ENCODE data around the gene PNP. TPM values are rescaled to one million over a fixed set of nuclear protein-coding genes. Genes with fewer than 3 reads are reported as not detected.
"Not testable (repeated sequence)": the region's sequence is repeated elsewhere in the genome, so short reads cannot be mapped to it uniquely, and the experiment has no call there.

Gene PNP
- total RNA-seq, 2 experiments from 2014 or later, result 178 to 183 TPM

- H3K36me3 Mint-ChIP-seq (ENCODE audit: low read depth), result no peaks in the 10 kb centered on the region
- H3K9me3 Mint-ChIP-seq, result no peaks in the 10 kb centered on the region
- peak overlapping the region; percentile 26 for H3K27ac Mint-ChIP-seq
- CTCF ChIA-PET, result interaction anchor here (0.9 to 1.1 kb wide), 2 partner anchors 12 to 21 kb away, joined by 5 to 6 read pairs; no protein-coding TSS in a partner anchor
- H3K4me1 Mint-ChIP-seq, result peaks cover 13% of the 10 kb centered on the region
- H3K27me3 Mint-ChIP-seq, result peaks cover 3% of the 10 kb centered on the region
- no peak overlapping the region for H3K4me3 Mint-ChIP-seq
- POLR2A ChIA-PET, result no interaction called here
- no peak for DNase-seq
Observed at GRCh38 chr14:20436363-20436755, 32.8 kb upstream of the PNP start.

DNA sequence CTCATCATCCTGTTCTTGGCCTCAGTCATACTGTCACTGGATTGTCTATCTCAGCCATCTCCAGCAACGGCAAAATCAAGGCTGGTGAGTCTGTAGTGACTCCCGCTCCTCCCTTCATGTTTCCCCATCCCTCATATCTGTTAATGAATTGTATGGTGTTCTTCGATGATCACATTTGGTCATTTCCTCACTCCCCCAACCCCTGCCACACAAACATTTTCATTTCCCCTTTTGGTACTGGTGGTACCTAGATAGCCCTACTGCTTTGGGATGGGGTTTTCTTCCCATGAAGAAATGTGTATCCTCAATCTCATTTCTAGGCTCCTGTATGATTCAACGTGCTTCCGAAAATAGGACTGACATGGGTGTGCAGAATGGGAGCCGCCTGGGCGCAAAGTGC, 30.5 kb upstream of the PNP start:
- Mint-ChIP-seq H3K27me3 (peaks cover 3% of the 10 kb centered on the region), H3K9me3 (no peaks in the 10 kb centered on the region), H3K4me3 (no peak overlapping the region), H3K4me1 (peaks cover 21% of the 10 kb centered on the region), H3K27ac (no peak overlapping the region), H3K36me3 (ENCODE audit: low read depth) (peaks cover 6% of the 10 kb centered on the region)
- DNase-seq, result no peak
- ChIA-PET CTCF (no interaction called here), POLR2A (no interaction called here)

DNA sequence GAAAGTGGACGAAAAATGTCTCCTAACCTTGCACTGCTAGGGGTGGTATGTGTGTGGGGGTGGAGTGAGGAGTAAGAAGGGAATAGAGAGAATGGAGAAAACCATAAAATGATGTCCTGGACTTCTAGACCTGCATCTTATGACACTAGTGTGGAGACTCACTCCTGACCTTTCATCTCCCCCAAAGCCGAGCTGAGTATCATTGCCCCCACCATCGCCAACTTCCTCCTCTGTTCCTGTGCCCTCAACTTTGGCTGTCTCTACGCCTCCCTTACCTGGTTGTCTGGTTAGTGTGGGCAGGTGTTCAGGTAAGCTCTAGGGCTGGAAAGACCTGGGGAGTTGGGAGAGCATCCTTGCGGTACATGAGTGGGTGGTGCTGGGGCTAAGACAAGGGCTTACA, 28.7 kb upstream of the PNP start:
- Mint-ChIP-seq H3K27ac (peak overlapping the region; percentile 84), H3K4me3 (no peak overlapping the region)

DNA sequence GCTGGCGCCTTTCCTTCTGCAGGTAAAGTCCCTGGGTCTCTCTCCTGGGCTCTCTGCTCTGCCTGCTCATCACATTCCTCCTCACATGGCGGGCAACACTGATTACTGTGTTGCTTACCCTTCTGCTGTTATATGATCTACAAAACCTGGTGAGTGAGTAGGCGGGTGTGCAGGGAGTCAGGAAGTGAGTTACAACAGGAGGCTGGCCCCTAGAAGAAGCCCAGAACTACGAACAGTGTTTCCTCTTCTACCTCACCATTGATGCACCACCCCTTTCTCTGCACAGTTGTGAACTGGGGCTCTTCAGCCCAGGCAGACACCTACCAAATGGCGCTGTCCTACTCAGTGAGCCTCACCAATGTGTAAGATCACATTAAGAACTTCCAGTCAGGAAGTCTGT, 28.3 kb upstream of the PNP start:
- peak overlapping the region; percentile 84 for H3K27ac Mint-ChIP-seq
- peak; percentile 15 for DNase-seq
- POLR2A ChIA-PET, result no interaction called here
- no peaks in the 10 kb centered on the region for H3K9me3 Mint-ChIP-seq
- peaks cover 6% of the 10 kb centered on the region for H3K36me3 Mint-ChIP-seq (ENCODE audit: low read depth)
- peaks cover 3% of the 10 kb centered on the region for H3K27me3 Mint-ChIP-seq
- H3K4me3 Mint-ChIP-seq, result no peak overlapping the region
- H3K4me1 Mint-ChIP-seq, result peaks cover 21% of the 10 kb centered on the region
- CTCF ChIA-PET, result interaction anchor here (1.6 to 1.7 kb wide), 2 partner anchors 26 to 45 kb away, joined by 3 to 4 read pairs; no protein-coding TSS in a partner anchor

More for the DNA sequence above, 28.7 kb upstream of the PNP start:
- POLR2A ChIA-PET, result no interaction called here
- H3K9me3 Mint-ChIP-seq, result no peaks in the 10 kb centered on the region
- peaks cover 21% of the 10 kb centered on the region for H3K4me1 Mint-ChIP-seq
- DNase-seq, result no peak
- peaks cover 3% of the 10 kb centered on the region for H3K27me3 Mint-ChIP-seq
- H3K36me3 Mint-ChIP-seq (ENCODE audit: low read depth), result peaks cover 6% of the 10 kb centered on the region
- CTCF ChIA-PET, result no interaction called here

GRCh38 chr14:20441461-20441860, 27.7 kb upstream of the PNP start:
- H3K36me3 Mint-ChIP-seq (ENCODE audit: low read depth), result peaks cover 6% of the 10 kb centered on the region
- DNase-seq, result no peak
- peaks cover 21% of the 10 kb centered on the region for H3K4me1 Mint-ChIP-seq
- H3K27ac Mint-ChIP-seq, result no peak overlapping the region
- H3K27me3 Mint-ChIP-seq, result peaks cover 3% of the 10 kb centered on the region
- no peaks in the 10 kb centered on the region for H3K9me3 Mint-ChIP-seq
- no peak overlapping the region for H3K4me3 Mint-ChIP-seq
- POLR2A ChIA-PET, result no interaction called here
- CTCF ChIA-PET, result interaction anchor here (1.2 to 1.7 kb wide), 3 partner anchors 14 to 45 kb away, joined by 3 to 4 read pairs (median 3); partner anchors contain the start of genes APEX1 and OSGEP

DNA sequence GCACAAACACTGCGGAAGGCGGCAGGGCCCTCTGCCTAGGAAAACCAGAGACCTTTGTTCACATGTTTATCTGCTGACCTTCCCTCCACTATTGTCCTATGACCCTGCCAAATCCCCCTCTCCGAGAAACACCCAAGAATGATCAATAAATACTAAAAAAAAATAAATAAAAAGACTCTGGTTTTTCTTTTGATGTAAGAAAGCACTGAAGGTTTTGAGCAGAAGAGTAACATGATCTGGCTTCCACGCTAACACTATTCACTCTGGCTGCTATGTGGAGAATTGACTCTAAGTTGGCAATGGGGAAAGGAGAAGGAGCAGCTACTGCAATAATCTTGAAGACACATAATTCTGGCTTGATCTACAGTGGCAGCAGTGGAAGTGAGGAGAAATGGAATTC, 25.6 kb upstream of the PNP start:
- H3K27me3 Mint-ChIP-seq, H3K9me3 Mint-ChIP-seq, H3K27ac Mint-ChIP-seq, H3K4me3 Mint-ChIP-seq, DNase-seq, POLR2A ChIA-PET: not testable (repeated sequence)
- CTCF ChIA-PET, result interaction anchor here (1.3 kb wide), 1 partner anchor 25 kb away, joined by 3 read pairs; no protein-coding TSS in a partner anchor
- Mint-ChIP-seq H3K36me3 (ENCODE audit: low read depth) (peaks cover 26% of the 10 kb centered on the region), H3K4me1 (peaks cover 21% of the 10 kb centered on the region)

DNA sequence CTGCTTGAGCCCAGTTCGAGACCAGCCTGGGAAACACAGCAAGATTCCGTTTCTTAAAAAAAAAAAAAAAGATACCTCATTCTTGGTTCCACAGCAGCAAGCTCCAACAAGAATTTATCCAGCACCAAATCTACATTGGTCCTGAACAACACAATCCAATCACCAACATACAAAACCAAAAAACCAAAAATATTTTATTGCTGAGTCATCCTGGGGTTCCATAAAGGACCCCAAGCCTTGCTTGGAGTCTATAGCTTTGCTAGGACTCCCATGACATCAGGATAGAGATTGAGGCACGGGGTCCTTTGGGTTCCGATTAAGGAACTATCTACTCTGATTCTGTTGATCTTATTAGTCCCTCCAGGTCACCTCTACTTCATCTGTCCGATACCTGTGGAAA, 22.3 kb upstream of the PNP start:
- Mint-ChIP-seq H3K9me3 (no peaks in the 10 kb centered on the region), H3K27ac (no peak overlapping the region), H3K4me3 (no peak overlapping the region), H3K4me1 (peaks cover 3% of the 10 kb centered on the region), H3K27me3 (no peaks in the 10 kb centered on the region), H3K36me3 (ENCODE audit: low read depth) (peaks cover 45% of the 10 kb centered on the region)
- ChIA-PET CTCF (interaction anchor here (1.1 to 1.3 kb wide), 2 partner anchors 29 to 31 kb away, joined by 3 to 4 read pairs; no protein-coding TSS in a partner anchor), POLR2A (no interaction called here)
- DNase-seq, result no peak

DNA sequence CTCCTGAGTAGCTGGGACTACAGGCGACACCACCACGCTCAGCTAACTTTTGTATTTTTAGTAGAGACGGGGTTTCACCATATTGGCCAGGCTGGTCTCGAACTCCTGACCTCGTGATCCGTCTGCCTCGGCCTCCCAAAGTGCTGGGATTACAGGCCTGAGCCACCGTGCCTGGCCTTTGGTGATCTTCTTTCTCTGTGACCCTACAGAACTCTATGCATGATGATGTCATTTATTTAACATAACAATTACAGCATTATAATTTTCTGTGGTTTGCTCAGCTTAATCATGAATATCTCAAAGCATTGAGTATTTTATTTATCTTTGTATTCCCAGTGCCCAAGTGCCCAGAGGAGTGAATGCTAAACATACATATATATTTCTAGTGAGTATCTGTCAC, 16.4 kb upstream of the PNP start:
- H3K4me1 Mint-ChIP-seq, result peaks cover 13% of the 10 kb centered on the region
- not testable (repeated sequence) for H3K9me3 Mint-ChIP-seq, DNase-seq, H3K27me3 Mint-ChIP-seq
- peak overlapping the region; percentile 45 for H3K4me3 Mint-ChIP-seq
- POLR2A ChIA-PET, result interaction anchor here (0.6 kb wide), 1 partner anchor 109 kb away, joined by 3 read pairs; no protein-coding TSS in a partner anchor
- H3K36me3 Mint-ChIP-seq (ENCODE audit: low read depth), result peaks cover 39% of the 10 kb centered on the region
- CTCF ChIA-PET, result interaction anchor here (0.6 to 1.6 kb wide), 2 partner anchors 30 to 37 kb away, joined by 4 to 5 read pairs; no protein-coding TSS in a partner anchor
- peak overlapping the region; percentile 31 for H3K27ac Mint-ChIP-seq

- Mint-ChIP-seq H3K36me3 (ENCODE audit: low read depth) (peaks cover 33% of the 10 kb centered on the region), H3K4me3 (peak within 1 kb of the TSS; percentile 3), H3K27ac (no peak within 1 kb of the TSS), H3K27me3 (no peaks in the 10 kb centered on the region), H3K4me1 (peaks cover 24% of the 10 kb centered on the region), H3K9me3 (no peaks in the 10 kb centered on the region)
- ChIA-PET POLR2A (interaction anchor here (0.5 to 2.1 kb wide), 4 partner anchors 15 to 112 kb away, joined by 3 to 10 read pairs (median 4); partner anchors contain the start of genes PARP2 and TEP1), CTCF (interaction anchor here (0.9 to 1.9 kb wide), 6 partner anchors 13 to 112 kb away, joined by 3 to 9 read pairs (median 4); partner anchors contain the start of gene PARP2)
- peak; percentile 99 for DNase-seq
Observed at GRCh38 chr14:20454516-20455354, 14.5 kb upstream of the PNP start, which contains the start of the genes APEX1 and OSGEP. Gene APEX1, plus strand, starts transcription at chr14:20455226. Its CDS starts 420 bp downstream, at chr14:20455646. Gene OSGEP, minus strand, starts transcription at chr14:20454812. Its CDS starts 129 bp downstream, at chr14:20454683.

DNA sequence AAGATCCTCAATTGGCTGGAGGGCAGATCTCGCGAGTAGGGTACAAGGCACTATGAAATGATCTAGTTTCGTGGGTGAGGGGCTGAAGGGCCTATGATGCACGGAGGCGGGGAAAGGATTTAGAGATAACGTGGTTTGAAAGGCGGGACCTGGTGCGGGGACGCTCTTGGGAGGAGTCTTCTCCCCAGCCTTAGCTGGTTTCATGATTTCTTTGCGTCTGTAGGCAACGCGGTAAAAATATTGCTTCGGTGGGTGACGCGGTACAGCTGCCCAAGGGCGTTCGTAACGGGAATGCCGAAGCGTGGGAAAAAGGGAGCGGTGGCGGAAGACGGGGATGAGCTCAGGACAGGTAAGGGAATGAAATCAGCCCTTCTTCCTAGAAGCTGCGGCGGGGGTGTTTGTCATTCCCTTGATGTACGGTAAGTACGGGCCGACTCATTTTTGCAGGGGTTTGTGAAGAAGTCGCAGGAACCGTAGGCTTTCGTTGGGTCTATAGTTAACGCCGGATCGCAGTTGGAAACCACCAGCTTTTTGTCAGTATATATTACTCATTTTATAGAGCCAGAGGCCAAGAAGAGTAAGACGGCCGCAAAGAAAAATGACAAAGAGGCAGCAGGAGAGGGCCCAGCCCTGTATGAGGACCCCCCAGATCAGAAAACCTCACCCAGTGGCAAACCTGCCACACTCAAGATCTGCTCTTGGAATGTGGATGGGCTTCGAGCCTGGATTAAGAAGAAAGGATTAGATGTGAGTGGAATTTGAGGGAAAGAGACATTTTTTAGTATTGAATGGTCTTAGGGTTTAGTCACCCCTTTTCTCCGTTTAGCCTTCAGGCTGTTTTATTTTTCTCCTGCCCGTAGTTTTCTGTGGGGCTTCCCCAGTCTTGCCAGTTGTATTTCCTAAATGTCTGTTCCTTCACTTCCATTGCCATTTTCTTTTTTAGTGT, 13.6 kb upstream of the PNP start:
- ChIA-PET POLR2A (interaction anchor here (0.5 to 2.1 kb wide), 5 partner anchors 10 to 112 kb away, joined by 3 to 10 read pairs (median 3); partner anchors contain the start of genes PARP2 and TEP1), CTCF (interaction anchor here (0.9 to 1.9 kb wide), 8 partner anchors 12 to 113 kb away, joined by 3 to 9 read pairs (median 3); partner anchors contain the start of gene PARP2)
- Mint-ChIP-seq H3K27me3 (no peaks in the 10 kb centered on the region), H3K27ac (no peak overlapping the region), H3K4me1 (peaks cover 33% of the 10 kb centered on the region), H3K4me3 (no peak overlapping the region), H3K9me3 (no peaks in the 10 kb centered on the region), H3K36me3 (ENCODE audit: low read depth) (peaks cover 36% of the 10 kb centered on the region)
- DNase-seq, result peak; percentile 80

GRCh38 chr14:20456971-20457370, 12.2 kb upstream of the PNP start:
- Mint-ChIP-seq H3K27me3 (no peaks in the 10 kb centered on the region), H3K4me3 (no peak overlapping the region), H3K27ac (no peak overlapping the region), H3K36me3 (ENCODE audit: low read depth) (peaks cover 33% of the 10 kb centered on the region), H3K4me1 (peaks cover 38% of the 10 kb centered on the region), H3K9me3 (no peaks in the 10 kb centered on the region)
- CTCF ChIA-PET, result no interaction called here
- POLR2A ChIA-PET, result no interaction called here
- DNase-seq, result no peak

DNA sequence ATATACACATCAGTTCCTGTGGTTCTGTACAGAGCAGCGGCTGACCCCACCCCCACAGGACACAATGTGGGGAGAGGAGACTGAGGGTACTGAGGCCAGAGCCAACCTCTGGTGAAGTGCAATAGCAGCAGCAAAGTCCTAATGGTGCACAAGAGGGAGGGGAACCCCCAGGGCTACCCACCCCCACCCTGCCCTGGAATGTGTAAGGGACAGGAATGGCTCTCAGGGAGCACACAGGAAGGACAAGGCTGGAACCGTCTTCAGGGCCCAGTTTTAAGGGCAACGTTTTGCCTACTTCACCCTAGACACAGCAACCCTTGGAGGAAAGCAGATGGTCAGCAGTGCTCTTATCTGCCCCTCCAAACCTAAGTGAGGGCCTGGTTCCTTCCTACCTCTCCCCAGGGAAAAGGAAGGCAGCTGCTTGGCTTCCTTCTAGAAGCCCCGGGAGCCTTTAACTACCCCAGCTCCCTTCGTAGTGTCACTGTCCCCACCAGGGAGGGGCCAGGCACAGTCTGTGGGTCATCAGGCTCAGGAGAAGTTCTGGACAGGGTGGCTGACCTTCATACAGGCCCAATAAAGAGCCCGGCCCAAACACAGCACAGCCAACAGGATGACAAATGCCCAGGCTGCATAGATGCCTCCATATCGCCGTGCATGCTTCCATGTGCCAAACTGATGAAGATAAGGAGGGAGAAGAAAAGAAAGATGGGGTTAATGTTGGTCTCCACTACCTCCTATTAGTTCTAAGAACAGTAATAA, 11.0 kb upstream of the PNP start:
- Mint-ChIP-seq H3K27ac (no peak overlapping the region), H3K4me1 (peaks cover 33% of the 10 kb centered on the region), H3K36me3 (ENCODE audit: low read depth) (peaks cover 28% of the 10 kb centered on the region), H3K9me3 (no peaks in the 10 kb centered on the region), H3K4me3 (no peak overlapping the region), H3K27me3 (no peaks in the 10 kb centered on the region)
- CTCF ChIA-PET, result no interaction called here
- POLR2A ChIA-PET, result no interaction called here
- DNase-seq, result no peak
